ENCODE results near the gene TMEM167A. TPM values are rescaled to one million over a fixed set of nuclear protein-coding genes. Genes with fewer than 3 reads are reported as not detected.

Gene TMEM167A
- total RNA-seq, 1 experiment from 2014 or later: 108 TPM

- no peak overlapping the region for H3K9ac ChIP-seq (ENCODE audit: low read length)
- CTCF ChIA-PET: no interaction called here
- ATAC-seq (no peak), DNase-seq (ENCODE audit: low read depth, low spot score) (no peak)
- no peak overlapping the region for H3K4me3 ChIP-seq (replicated peaks in 1 of 2; ENCODE audit: low read depth in 1 of 2, low read length in 2 of 2)
- no TSS peak for BruUV-seq (replicated peaks)
- no peak overlapping the region for H2AFZ ChIP-seq (ENCODE audit: low read depth, low read length, poor library complexity, severe bottlenecking)
- H3K9me2 ChIP-seq (ENCODE audit: insufficient read depth): no peaks in the 10 kb centered on the region
- peaks cover 2 to 14% of the 10 kb centered on the region in 2 experiments; a peak in 3 of 4 replicates for H3K4me1 ChIP-seq (ENCODE audit: control insufficient read depth in 1 of 2, insufficient read depth in 2 of 2, low read length in 2 of 2)
- no peak overlapping the region for H3K27ac ChIP-seq (ENCODE audit: low read depth, low read length)
- POLR2A ChIA-PET: no interaction called here
- no peaks in the 10 kb centered on the region for H4K20me1 ChIP-seq (ENCODE audit: insufficient read depth)
- TF ChIP-seq EGR1 (IDR thresholded peaks at IDR 0.05; ENCODE audit: low read depth) (no peak), RAD21 (IDR thresholded peaks at IDR 0.05; ENCODE audit: low read depth) (no peak), SIN3A (IDR thresholded peaks at IDR 0.05; ENCODE audit: low read depth) (no peak), YY1 (IDR thresholded peaks at IDR 0.05; ENCODE audit: extremely low read depth, insufficient replicate concordance, low read depth, low read length) (no peak), POLR2AphosphoS5 (IDR thresholded peaks at IDR 0.05; ENCODE audit: low read depth, low read length) (no peak), EZH2 (IDR thresholded peaks at IDR 0.05) (no peak), MAX (IDR thresholded peaks at IDR 0.05) (no peak), REST (IDR thresholded peaks at IDR 0.05; ENCODE audit: low read depth) (no peak), ZFX (IDR thresholded peaks at IDR 0.05) (no peak)
- TF ChIP-seq, protein P1, sequence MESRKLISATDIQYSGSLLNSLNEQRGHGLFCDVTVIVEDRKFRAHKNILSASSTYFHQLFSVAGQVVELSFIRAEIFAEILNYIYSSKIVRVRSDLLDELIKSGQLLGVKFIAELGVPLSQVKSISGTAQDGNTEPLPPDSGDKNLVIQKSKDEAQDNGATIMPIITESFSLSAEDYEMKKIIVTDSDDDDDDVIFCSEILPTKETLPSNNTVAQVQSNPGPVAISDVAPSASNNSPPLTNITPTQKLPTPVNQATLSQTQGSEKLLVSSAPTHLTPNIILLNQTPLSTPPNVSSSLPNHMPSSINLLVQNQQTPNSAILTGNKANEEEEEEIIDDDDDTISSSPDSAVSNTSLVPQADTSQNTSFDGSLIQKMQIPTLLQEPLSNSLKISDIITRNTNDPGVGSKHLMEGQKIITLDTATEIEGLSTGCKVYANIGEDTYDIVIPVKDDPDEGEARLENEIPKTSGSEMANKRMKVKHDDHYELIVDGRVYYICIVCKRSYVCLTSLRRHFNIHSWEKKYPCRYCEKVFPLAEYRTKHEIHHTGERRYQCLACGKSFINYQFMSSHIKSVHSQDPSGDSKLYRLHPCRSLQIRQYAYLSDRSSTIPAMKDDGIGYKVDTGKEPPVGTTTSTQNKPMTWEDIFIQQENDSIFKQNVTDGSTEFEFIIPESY (IDR thresholded peaks at IDR 0.05; ENCODE audit: extremely low read depth, insufficient replicate concordance, low read length): no peak
- no peaks in the 10 kb centered on the region for H3K9me3 ChIP-seq (ENCODE audit: control insufficient read depth in 1 of 2, insufficient read depth in 1 of 2, low read depth in 1 of 2, low read length in 2 of 2)
- RAD21 ChIA-PET (ENCODE audit: low non-redundant PET in 1 of 2, low total read pairs in 2 of 2, uncharacterized antibody in 2 of 2, unreplicated experiment in 2 of 2): no interaction called here
- no peaks in the 10 kb centered on the region for H3K27me3 ChIP-seq (ENCODE audit: insufficient read depth, low read length)
- H3K36me3 ChIP-seq (ENCODE audit: control insufficient read depth in 1 of 2, insufficient read depth in 2 of 2, low read length in 2 of 2): no peaks in the 10 kb centered on the region
- no peaks in the 10 kb centered on the region for H3K79me2 ChIP-seq (ENCODE audit: insufficient read depth, low read length)
- H3K4me2 ChIP-seq (ENCODE audit: low read length): no peak overlapping the region
- intact Hi-C loops (cut with micrococcal nuclease): no loop called here
These were observed 45.8 kb downstream of the TMEM167A start for GRCh38 chr5:83031381-83031780.
